BLaER1 treated with 17β-estradiol and CSF1 and Interleukin-3, amounts not matched to agents 10 nM and 100 nM (cell line): ENCODE measurements around the gene ROR2.

ENCODE experiments used
- H3K27ac ChIP-seq, 11 experiments: shearing (Covaris generic); formaldehyde crosslinking; 2 replicates each; pipeline ENCODE4 v1.8.1; 2022
- H3K27me3 ChIP-seq, 11 experiments: shearing (Covaris generic); formaldehyde crosslinking; 2 replicates each; pipeline ENCODE4 v1.8.1; 2022
- H3K36me3 ChIP-seq, 11 experiments: shearing (Covaris generic); formaldehyde crosslinking; 2 replicates each; pipeline ENCODE4 v1.8.1; 2022
- H3K4me1 ChIP-seq, 10 experiments: shearing (Covaris generic); formaldehyde crosslinking; 2 replicates each; pipeline ENCODE4 v1.8.1; 2022
- H3K4me2 ChIP-seq, 11 experiments: shearing (Covaris generic); formaldehyde crosslinking; 2 replicates each; pipeline ENCODE4 v1.8.1; 2022
- H3K4me3 ChIP-seq, 10 experiments: shearing (Covaris generic); formaldehyde crosslinking; 2 replicates each; pipeline ENCODE4 v1.8.1; 2022
- H3K9ac ChIP-seq, 11 experiments: shearing (Covaris generic); formaldehyde crosslinking; 2 replicates each; pipeline ENCODE4 v1.8.1; 2022
- H3K9me3 ChIP-seq, 11 experiments: shearing (Covaris generic); formaldehyde crosslinking; replicated peaks in 1 of 11; 2 replicates each; pipeline ENCODE4 v1.8.1; 2022
- H4K20me1 ChIP-seq, 11 experiments: shearing (Covaris generic); formaldehyde crosslinking; 2 replicates each; pipeline ENCODE4 v1.8.1; 2022
- Cebpa-rat ChIP-seq, 11 experiments: shearing (Covaris generic); IDR thresholded peaks; 2 replicates each; pipeline ENCODE4 v1.8.1; 2022

ROR2 gene

DNA sequence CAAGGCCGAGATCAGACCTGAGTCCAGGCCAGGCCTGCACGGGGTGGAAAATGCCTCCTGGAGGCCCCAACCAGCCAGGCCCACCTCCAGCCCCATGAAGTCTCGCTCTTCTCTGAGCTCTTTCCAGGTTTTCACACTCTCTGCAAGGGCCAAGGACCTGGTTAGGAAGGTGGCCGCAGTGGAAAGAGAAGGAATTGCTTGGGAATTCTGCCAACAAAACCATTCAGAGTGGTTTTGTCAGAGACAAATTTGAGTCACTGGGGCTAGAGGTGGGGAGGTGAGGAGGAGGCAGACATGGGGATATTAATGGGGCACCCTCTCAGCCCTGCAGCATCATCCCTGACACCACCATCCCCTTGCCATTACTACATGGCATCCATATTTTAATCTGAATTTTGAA lies 261.0 kb downstream of the ROR2 start:
- Histone ChIP-seq H3K4me3 (no peak overlapping the region), H3K27me3 (no peaks in the 10 kb centered on the region), H3K9me3 (no peaks in the 10 kb centered on the region), H4K20me1 (no peaks in the 10 kb centered on the region), H3K9ac (no peak overlapping the region), H3K36me3 (no peaks in the 10 kb centered on the region), H3K4me2 (no peak overlapping the region), H3K4me1 (no peaks in the 10 kb centered on the region), H3K27ac (no peak overlapping the region)
- TF ChIP-seq Cebpa-rat (IDR thresholded peaks at IDR 0.05), result no peak

DNA sequence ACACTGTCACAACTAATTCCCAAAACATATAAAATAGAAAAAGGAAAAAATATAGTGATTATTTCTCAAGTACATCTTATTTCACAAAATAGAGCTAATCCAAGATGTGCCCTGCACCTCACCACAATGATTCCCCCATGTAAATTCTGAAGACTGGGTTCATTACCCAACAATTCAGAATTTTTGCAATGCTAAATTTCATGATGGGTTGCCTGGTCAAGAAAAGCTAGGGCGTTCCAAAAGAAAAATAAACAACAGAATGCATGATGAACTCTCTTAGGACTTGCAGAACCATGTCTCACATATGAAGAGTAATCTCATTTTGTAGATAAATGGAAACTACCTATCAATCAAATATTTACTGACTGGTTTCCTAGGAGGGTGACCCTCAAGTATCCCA lies 266.8 kb downstream of the ROR2 start:
- no peak for TF ChIP-seq Cebpa-rat (IDR thresholded peaks at IDR 0.05)
- Histone ChIP-seq H3K4me3 (no peak overlapping the region), H4K20me1 (no peaks in the 10 kb centered on the region), H3K27me3 (no peaks in the 10 kb centered on the region), H3K36me3 (no peaks in the 10 kb centered on the region), H3K4me2 (no peak overlapping the region), H3K9me3 (peaks cover 0 to 5% (median 0%) of the 10 kb centered on the region in 11 experiments; a peak in 3 of 22 replicates), H3K4me1 (peaks cover 0 to 7% (median 0%) of the 10 kb centered on the region in 10 experiments; a peak in 3 of 20 replicates), H3K9ac (no peak overlapping the region), H3K27ac (no peak overlapping the region)

DNA sequence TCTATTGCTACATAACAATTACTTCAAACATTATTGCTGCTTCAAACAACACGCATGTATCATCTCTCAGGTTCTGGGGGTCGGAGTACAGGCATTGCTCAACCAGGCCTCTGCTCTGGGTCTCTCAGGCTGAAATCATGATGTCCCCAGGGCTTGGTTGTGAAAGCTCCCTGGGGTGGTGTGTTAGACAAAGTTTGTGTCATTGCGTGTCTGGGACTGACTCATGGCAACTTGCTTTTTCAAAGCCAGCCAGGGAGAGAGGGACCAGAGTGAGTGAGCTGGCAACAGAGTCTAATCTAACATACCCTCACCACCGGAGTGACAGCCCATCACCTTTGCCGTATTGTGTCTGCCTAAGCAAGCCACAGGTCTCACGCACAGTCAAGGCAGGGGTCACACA lies 267.2 kb downstream of the ROR2 start:
- no peak overlapping the region for H3K4me3 ChIP-seq
- peaks cover 0 to 7% (median 0%) of the 10 kb centered on the region in 10 experiments; a peak in 3 of 20 replicates for H3K4me1 ChIP-seq
- no peaks in the 10 kb centered on the region for H3K27me3 ChIP-seq
- 0 out of 22 replicates have a peak, but pooled peaks of 1 of the 11 experiments have one; percentile 8 for TF ChIP-seq Cebpa-rat (IDR thresholded peaks at IDR 0.05)
- no peaks in the 10 kb centered on the region for H4K20me1 ChIP-seq
- H3K36me3 ChIP-seq, result no peaks in the 10 kb centered on the region
- H3K27ac ChIP-seq, result no peak overlapping the region
- H3K9ac ChIP-seq, result no peak overlapping the region
- H3K9me3 ChIP-seq, result peaks cover 0 to 5% (median 0%) of the 10 kb centered on the region in 11 experiments; a peak in 3 of 22 replicates
- no peak overlapping the region for H3K4me2 ChIP-seq

DNA sequence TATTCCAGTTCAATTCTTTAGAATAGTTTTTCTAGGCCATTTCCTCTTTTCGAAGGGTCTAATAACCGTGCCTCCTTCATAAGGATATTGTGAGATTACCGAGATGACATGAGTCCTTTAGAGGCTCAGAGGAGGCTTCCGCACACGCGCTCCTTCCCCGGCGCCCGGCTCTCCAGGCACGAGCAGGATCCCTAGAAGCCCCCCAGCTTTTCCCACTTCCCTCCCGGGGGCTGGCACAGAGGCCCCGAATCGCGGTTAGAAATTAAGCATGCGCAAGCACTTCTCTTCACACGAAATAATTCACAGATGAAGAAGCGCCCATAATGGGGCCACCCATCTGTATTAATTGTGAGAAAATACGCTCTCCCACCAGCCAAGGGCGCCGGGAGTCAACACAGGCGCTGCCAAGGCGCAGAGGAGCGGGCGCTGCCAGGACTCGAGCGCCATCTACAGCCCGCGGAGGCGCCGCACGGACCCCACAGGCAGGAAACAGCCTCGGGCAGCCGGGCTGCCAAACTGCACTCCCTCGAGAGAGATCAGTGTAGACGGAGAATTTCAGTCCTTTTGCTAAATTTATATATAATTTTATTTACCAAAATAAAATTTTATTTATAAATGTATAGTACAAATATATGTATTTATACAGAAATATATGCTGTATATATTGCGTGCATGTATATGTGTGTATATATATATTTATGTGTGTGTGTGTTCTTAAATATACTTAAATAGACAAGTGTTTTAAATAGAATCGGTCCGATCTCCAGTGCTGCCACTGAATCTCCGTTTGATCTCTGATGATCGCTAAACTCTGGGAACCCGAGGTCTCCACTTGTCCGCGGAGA lies 268.3 kb downstream of the ROR2 start:
- Histone ChIP-seq H3K9ac (no peak overlapping the region), H3K4me3 (no peak overlapping the region), H3K4me1 (peaks cover 0 to 7% (median 0%) of the 10 kb centered on the region in 10 experiments; a peak in 3 of 20 replicates), H3K27ac (no peak overlapping the region), H3K36me3 (no peaks in the 10 kb centered on the region), H4K20me1 (no peaks in the 10 kb centered on the region), H3K27me3 (no peaks in the 10 kb centered on the region), H3K4me2 (peak overlapping the region in 6 of 11 experiments; percentile 26 to 57 (median 38); a peak in 6 of 22 replicates), H3K9me3 (peaks cover 0 to 5% (median 0%) of the 10 kb centered on the region in 11 experiments; a peak in 3 of 22 replicates)
- TF ChIP-seq Cebpa-rat (IDR thresholded peaks at IDR 0.05), result no peak

DNA sequence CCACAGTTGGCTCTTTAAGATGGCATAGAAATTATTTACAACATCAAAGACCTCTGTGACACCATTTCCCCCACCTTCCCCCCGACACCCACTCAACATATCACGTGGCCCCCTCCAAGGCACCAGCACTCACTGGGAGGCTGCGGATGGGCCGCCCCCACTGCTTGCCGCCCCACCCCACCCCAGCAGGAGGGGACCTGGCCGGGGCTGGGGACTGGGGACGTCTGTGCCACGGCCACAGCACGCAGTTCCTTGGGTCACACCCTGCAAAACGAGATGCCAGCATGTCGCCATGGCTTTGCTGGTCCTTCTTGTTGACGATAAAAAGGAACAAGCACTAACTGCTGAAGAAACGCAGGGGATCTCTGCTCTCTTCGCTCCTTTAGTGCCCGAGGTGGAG lies 269.0 kb downstream of the ROR2 start:
- H3K9ac ChIP-seq, result no peak overlapping the region
- no peaks in the 10 kb centered on the region for H3K27me3 ChIP-seq
- no peak overlapping the region for H3K4me3 ChIP-seq
- H3K4me1 ChIP-seq, result peaks cover 0 to 7% (median 0%) of the 10 kb centered on the region in 10 experiments; a peak in 3 of 20 replicates
- H3K27ac ChIP-seq, result no peak overlapping the region
- H3K4me2 ChIP-seq, result no peak overlapping the region
- H3K36me3 ChIP-seq, result no peaks in the 10 kb centered on the region
- peaks cover 0 to 5% (median 0%) of the 10 kb centered on the region in 11 experiments; a peak in 3 of 22 replicates for H3K9me3 ChIP-seq
- no peak for TF ChIP-seq Cebpa-rat (IDR thresholded peaks at IDR 0.05)
- H4K20me1 ChIP-seq, result no peaks in the 10 kb centered on the region

DNA sequence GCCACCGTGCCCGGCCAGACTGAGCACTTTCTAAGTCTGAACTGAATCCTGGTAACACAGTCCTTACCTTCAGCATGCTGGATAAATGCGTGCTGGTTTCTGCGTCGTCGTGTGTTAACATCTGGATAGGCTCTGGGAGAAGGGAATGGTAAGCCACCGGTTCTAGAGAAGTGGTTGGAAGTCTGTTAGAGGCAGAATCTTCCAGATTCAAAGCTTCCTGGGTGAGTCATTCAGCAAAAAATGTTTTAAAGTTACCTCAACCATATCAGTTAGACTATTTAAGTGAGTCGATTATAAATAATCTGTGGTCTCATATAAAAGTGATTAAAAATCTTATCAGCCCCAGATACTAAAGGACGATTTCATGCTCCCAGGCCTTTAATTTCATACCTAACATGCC lies 269.9 kb downstream of the ROR2 start:
- Histone ChIP-seq H4K20me1 (no peaks in the 10 kb centered on the region), H3K4me1 (peaks cover 0 to 7% (median 0%) of the 10 kb centered on the region in 10 experiments; a peak in 3 of 20 replicates), H3K9me3 (peaks cover 0 to 5% (median 0%) of the 10 kb centered on the region in 11 experiments; a peak in 3 of 22 replicates), H3K9ac (no peak overlapping the region), H3K27me3 (no peaks in the 10 kb centered on the region), H3K4me2 (no peak overlapping the region), H3K36me3 (no peaks in the 10 kb centered on the region), H3K4me3 (no peak overlapping the region), H3K27ac (no peak overlapping the region)
- TF ChIP-seq Cebpa-rat (IDR thresholded peaks at IDR 0.05), result no peak

DNA sequence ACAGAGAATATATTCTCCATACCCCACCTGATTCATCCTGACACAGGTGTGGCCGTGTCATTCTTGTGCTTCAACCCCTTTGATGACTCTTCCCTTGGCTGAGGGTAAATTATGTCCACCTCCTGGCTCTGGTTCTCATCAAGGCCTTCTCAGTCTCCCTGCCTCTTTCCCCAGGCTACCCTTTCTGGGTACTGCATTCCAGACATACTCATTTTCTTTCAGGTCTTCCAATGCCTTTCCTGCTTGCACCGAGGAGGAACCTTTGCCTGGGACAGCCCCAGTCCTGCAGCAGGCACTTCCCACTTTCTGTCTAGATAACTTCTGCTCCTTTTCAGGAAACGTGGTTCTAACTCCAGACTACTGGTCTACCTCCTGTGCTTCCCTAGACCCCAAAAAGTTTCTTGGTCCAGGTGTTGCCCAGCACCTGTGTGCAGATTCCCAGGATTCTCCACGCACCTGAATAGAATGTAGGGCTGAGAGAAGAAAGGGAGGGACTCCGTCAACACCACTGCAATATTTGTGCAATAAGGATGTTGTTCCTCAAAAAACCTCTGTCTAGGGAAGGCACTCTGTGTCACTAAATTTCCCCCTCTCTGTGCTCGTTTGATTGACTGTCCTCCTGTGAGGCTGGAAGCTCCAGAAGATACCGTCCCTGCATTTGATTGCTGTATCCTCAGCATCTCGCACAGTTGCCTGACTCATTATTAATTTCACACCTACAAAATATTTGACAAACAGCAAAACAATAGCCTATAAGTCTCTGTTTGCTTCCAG lies 271.0 kb downstream of the ROR2 start:
- TF ChIP-seq Cebpa-rat (IDR thresholded peaks at IDR 0.05), result no peak
- Histone ChIP-seq H3K4me1 (peaks cover 0 to 7% (median 0%) of the 10 kb centered on the region in 10 experiments; a peak in 3 of 20 replicates), H3K9ac (no peak overlapping the region)

DNA sequence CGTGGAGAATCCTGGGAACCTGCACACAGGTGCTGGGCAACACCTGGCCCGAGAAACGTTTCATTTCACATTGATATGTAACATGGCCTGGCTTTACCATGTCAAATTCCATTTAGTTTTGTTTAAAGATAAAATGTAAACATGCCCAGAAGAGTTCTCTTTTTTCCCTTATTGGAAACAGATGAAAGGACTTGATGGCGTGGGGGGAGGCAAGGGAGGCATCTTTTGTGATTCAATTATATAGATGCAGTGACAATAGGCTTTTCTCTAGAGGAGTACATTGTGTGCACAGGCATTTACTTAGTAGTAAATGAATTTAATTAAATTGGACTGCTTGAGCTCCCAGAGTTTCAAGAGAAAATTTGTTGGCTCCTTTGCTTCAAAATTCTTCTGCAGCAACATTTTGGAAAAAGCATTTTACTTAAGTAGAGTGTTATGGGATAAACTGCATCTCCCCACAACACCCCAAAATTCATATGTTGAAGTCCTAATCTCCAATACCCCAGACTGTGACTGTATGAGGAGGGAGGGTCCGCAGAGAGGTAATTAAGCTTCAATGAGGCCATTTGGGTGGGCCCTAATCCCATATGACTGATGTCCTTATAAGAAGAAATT lies 272.1 kb downstream of the ROR2 start:
- Histone ChIP-seq H3K27ac (no peak overlapping the region), H4K20me1 (no peaks in the 10 kb centered on the region), H3K27me3 (no peaks in the 10 kb centered on the region), H3K4me2 (no peak overlapping the region), H3K36me3 (no peaks in the 10 kb centered on the region), H3K9ac (no peak overlapping the region), H3K4me3 (no peak overlapping the region), H3K9me3 (peaks cover 0 to 5% (median 0%) of the 10 kb centered on the region in 11 experiments; a peak in 3 of 22 replicates), H3K4me1 (peaks cover 0 to 7% (median 0%) of the 10 kb centered on the region in 10 experiments; a peak in 3 of 20 replicates)
- TF ChIP-seq Cebpa-rat (IDR thresholded peaks at IDR 0.05), result no peak

More for the DNA sequence above, 271.0 kb downstream of the ROR2 start:
- H3K27ac ChIP-seq, result no peak overlapping the region
- peak overlapping the region in 1 of 11 experiments; percentile 12; a peak in 1 of 22 replicates for H3K4me2 ChIP-seq
- H3K36me3 ChIP-seq, result no peaks in the 10 kb centered on the region
- peaks cover 0 to 5% (median 0%) of the 10 kb centered on the region in 11 experiments; a peak in 3 of 22 replicates for H3K9me3 ChIP-seq
- H3K27me3 ChIP-seq, result no peaks in the 10 kb centered on the region
- H3K4me3 ChIP-seq, result no peak overlapping the region
- no peaks in the 10 kb centered on the region for H4K20me1 ChIP-seq
